GM19035 (cell line): ENCODE data around the gene TSHZ3.

Experiments used
- ATAC-seq: cut with Tn5 transposase; IDR thresholded peaks from one replicate; pipeline ENCODE4 v1.9.1; 2021; ENCODE audit not compliant: unreplicated experiment

Gene TSHZ3

GRCh38 chr19:31233295-31233800 lies 115.9 kb downstream of the TSHZ3 start:
- ATAC-seq: no peak

DNA sequence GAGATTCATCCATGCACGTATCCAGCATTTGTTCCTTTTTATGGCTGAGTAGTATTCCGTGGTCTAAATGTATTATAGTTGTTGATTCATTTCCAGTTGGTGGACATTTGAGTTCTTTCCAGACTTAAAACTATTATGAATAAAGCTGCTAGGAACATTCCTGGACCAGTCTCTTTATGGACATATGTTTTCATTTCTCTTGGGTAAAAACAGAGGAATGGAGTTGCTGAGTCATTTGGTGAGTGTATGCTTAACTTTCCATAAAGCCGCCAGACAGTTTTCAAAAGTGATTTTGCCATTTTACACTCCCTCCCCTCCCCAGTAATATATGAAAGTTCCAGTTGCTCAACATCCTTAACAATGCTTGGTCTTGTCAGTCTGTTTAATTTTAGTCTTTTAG lies 116.4 kb downstream of the TSHZ3 start:
- ATAC-seq: no peak

DNA sequence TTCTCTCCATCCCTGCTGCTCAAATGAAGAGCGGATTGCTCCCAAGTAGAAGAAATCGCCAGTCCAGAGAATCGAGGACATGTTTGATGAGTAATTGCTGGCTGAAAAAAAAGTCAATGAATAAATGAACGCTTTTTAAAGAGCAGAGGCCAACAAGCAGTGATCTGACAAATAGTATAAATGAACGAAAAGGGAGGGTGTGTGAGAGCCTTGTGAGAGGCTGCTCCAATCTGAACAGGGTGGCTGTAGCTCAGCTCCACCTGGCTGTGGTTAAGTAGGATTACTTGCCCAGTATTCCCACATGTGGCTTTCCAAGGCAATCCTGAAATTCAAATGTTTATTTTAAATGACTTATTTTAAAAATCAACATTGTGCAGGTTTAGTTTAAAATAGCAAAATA lies 117.1 kb downstream of the TSHZ3 start:
- no peak for ATAC-seq

DNA sequence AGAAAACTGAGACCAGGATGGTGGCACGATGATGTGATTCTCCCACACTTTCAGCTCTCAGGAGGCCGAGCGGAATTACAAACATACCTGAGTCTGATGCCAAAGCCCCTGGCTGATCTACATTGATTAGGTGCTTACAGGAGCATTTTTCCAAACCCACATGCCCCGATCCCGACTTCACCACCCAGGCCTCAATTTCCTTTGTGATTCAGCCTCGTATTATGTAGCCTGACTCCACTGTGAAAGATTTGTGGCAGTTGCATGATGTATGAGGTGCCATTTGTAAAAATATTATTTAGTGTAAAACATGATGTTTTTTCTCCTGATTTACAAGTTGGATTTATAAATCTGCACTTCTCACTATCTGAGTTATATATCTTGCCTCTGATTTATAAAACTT lies 118.0 kb downstream of the TSHZ3 start:
- ATAC-seq: no peak

DNA sequence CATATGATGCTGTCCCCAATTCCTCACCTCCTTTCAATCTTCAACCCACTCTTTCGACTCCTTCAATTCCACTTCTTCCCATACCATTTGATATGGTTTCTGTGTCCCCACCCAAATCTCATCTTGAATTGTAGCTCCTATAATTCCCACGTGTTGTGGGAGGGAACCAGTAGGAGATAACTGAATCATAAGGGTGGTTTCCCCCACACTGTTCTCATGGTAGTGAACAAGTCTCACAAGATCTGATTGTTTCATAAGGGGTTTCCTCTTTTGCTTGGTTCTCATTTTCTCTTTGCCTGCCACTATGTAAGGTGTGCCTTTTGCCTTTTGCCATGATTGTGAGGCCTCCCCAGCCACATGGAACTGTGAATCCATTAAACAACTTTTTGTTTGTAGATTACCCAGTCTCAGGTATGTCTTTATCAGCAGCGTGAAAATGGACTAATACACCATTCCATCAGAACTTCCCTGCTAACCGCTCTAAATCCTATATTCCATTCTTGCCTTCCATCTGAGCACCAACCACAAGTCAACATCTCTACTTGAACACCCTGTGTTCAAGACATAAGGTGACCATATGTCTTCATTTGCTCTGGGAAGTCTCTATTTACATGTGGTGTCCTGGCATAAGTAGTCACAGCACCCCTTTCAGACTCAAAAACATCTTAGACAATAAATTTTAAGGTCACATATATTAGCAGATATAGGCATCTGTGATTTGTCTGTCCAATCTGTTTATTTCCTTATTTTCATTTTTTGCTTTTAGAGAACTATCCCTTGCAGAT lies 122.9 kb downstream of the TSHZ3 start:
- ATAC-seq: no peak
